ENCODE measurements around the gene SEMA4F.

Gene SEMA4F

DNA sequence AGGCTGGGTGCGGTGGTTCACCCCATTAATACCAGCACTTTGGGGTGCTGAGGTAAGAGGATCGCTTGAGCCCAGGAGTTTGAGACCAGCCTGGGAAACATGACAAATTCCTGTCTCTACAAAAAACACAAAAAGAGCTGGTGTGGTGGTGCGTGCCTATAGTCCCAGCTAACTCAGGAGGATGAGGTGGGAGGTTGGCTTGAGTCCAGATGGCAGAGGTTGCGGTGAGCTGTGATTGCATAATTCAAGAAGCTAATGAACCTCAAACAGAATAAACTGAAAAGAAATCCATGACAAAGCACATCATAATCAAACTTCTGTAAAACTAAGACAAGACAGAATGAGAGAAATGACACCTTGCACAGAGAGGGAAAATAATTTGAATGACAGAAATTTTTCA lies 54.8 kb downstream of the SEMA4F start:
- DNase-seq, result no peak

DNA sequence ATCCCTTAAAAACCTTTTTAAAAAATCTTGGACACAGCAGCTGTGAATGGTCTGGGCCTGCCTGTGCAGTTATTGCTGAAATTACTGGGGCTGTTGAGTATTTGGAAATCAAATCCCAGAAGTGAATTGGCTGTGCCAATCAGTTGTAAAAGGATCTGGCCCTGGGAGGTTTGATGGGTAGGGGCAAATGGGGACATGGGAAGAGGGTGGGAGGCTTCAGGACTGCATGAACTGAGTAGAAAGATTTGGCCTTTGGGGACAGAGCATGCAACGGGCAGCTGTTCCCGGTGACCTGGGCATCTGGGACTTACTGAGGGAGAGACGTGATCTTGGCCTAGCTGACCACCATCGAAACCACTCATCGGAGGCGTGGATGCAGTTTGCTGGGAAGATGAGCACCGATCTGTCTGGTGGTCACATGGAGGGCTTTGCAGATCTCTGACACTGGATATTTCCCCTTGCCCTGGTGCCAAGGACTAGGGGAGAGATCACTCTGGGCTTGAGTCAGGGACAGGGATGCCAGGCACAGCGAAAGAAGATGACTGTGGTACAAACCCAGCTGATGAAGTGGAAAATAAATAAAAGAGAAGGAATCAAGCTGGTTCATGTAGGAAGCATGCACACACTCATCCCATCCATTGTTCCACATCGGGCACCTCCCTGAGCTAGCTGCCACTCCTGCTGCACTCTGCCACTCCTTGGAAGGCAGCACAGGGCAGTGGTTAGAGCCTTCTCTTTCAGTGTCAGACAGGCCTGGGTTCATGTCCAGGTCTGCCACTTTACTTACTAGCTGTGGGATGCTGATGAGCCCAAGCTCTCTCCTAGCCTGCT lies 58.4 kb downstream of the SEMA4F start:
- no peak for DNase-seq

DNA sequence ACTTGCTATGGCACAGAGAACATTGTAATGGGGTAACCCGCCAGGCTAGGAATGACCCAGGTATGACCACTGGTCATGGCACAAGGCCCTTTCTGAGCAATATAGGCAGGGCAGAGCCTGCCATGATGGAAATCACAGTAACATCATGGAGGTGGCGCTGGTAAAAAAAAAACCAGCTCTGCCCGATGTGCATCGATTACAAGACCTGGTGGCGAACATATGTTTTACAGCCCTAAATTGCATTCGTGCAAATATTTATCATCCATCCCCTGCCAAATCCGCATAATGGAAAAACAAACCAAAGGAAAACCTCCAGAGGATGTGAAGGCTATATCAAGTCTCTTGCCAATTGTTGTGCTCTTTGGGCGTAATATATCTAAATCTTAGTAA lies 60.6 kb downstream of the SEMA4F start:
- no peak for DNase-seq

DNA sequence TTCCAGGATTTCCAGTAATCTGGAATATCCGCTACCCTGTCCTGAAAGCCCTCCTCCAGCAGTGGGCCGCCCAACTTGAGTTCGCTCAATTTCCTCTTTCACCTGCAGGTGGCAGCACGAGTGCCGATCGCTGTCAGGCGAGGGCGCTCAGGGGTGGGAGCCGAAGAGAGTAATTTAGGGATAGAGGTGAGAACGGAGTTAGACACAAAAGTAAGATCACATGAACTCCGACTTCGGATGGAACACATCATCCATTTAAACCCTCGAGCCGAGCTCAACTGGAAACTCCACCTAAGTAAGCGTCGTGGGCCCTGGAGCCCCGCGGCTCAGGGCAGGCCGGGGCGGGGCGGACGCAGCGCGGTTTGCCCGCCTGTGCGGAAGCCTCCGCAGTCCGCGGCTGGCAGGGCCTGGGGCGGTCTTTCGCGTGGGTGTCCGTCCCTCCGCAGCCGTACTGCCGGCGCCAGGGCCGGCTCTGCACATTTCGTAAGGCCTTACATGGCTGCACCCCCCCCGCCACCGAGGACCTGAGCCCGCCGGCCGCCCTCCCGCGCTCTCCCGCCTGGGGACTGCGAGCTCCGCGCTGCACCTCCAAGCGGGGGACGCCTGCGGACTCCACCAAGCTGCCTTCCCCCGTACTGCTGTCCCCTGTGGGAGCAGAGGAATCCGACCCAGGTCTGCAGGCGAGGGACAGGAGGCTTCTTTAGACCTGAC lies 61.2 kb downstream of the SEMA4F start:
- peak; percentile 70 for DNase-seq

DNA sequence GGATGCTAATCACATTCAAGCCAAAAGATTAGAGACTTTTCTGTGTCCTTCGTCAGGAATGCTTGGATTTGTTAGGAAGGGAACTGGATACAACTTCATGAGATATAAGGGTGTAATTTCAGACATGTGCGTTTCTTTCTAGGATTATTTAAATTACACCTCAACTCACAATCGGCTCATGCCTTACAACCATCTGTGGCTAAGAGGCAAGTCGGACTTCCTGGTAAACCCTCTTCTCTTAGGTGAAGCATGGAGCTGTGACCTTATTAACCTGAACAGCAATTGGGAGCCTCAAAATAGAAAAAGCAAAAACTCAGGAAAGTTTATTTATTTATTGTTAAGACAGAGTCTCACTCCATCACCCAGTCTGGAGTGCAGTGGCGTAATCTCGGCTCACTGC lies 61.8 kb downstream of the SEMA4F start:
- DNase-seq, result no peak

DNA sequence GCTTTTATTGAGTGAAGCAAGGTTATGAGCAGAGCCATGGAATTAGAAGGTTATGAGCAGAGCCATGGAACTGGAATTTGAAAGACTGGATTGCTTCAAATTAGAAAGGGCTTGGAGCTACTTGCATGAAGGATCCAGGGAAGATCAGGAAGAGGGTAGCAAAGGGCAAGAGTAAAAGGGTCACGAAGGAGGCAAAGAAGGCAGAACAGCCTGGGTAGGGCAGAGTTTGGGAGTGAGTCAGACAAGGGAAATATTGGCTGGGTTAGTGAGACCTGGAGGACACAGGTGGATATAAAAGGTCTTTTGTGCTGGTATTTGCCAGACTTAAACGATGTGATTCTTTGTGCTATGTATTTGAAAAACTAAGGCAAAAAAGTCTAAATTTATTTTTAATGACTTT lies 65.0 kb downstream of the SEMA4F start:
- no peak for DNase-seq

DNA sequence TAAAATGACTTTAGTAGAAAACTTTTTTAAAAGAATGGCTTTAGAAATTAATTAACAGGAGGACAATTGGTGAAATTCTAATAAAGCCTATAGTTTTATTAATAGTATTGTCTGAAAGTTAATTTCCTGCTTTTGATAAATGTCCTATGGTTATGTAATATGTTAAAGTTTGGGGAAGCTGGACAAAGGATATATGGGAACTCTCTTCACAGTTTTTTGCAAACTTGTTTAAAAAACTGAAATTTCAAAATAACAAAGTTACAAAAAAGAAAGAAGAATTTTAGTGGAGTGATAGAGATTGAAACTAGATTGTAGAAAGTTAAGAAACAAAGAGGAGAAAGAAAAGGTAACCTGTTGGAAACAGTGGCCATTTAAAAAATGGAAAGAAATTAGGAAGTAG lies 67.3 kb downstream of the SEMA4F start:
- DNase-seq, result no peak

DNA sequence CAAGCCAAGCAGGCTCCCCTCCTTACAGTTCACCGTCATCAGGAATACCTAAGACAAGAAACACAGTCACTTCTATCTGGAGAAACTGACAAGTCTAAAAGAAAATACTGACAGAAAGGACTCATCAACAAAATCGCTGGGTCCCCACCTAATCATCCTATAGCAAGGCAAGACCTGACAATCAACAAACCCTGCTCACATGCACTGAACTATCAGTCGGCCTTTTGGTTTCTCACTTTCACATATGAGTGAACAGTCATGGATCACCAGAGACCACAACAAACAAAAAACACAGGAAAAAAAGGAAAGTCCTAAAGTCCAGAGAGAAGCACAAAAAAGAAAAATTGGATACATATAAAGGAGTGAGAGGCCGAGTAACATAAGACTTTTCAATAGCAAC lies 70.4 kb downstream of the SEMA4F start:
- DNase-seq, result no peak

DNA sequence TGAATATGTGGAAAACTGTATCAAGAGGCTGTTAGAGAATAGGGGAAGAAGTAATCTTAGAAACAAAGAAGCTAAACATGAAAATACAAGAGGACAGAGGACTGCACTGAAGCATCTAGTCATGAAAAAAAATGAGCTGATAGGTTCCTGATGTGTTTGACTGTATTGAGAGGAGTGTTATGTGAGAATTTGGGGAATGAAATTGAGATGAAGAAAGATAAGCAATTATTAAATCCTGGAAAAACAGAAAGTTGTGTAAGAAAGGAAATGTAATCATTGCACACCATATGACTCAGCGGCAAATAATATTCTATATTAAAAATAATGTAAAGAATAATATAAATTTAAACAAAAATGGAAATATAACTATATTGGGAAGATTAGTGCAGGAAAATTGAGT lies 71.2 kb downstream of the SEMA4F start:
- no peak for DNase-seq

DNA sequence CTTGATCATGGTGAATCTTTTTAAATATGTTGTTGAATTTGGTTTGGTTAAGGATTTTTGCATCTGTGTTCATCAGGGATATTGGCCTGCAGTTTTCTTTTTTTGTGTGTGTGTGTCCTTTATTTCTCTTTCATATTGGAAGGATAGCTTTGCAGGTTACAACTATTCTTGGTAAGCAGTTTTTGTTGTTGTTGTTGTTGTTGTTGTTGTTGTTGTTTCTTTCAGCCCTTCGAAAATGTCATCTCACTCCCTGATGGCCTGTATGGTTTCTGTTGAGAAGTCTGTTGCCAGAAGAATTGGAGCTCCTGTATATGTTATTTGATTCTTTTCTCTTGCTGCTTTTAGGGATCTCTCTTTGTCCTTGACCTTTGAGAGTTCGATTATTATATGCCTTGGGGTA lies 74.8 kb downstream of the SEMA4F start:
- DNase-seq, result no peak

DNA sequence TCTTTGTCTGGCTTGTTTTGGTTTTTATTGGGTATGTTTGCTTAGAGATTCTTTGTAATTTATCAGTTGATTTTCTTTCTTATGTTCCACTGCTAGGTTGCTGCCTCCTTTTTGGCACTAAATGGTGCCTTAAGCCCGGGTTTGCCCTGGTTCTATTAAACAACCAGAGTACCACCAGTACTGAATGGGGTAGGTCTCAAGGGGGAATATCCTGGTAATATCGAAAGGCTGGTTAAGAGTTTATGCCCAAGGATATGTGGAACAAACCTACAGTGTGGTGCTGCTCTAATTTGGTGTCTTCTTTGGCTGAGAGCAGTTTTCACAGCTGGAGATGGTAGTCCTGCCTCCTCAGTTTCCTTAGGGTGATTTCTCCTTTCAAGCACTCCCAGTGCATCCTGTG lies 76.5 kb downstream of the SEMA4F start:
- no peak for DNase-seq

Measured in effector CD8-positive, alpha-beta T cell (primary cell).